ENCODE measurements around the gene SLC5A6. TPM values are rescaled to one million over a fixed set of nuclear protein-coding genes. Genes with fewer than 3 reads are reported as not detected.

Gene SLC5A6
- total and polyA plus RNA-seq, 2 of the 8 experiments (the other 6 are each of a cell fraction or from before 2014, with no cell fraction given) = 118 to 183 TPM

GRCh38 chr2:27199241-27199640 is 12.8 kb downstream of the SLC5A6 start:
- Histone ChIP-seq H3K23ac (ENCODE audit: insufficient read length) (no peak overlapping the region), H3K14ac (ENCODE audit: insufficient read length) (no peak overlapping the region), H2BK15ac (ENCODE audit: low read length) (no peak overlapping the region), H3K27me3 (replicated peaks in 1 of 4; ENCODE audit: control insufficient read depth in 3 of 4, extremely low read depth in 1 of 4, insufficient read depth in 3 of 4, low read length in 3 of 4) (no peaks in the 10 kb centered on the region), H3K9me3 (ENCODE audit: insufficient read depth in 2 of 2, low read depth in 1 of 2, low read length in 1 of 2) (no peaks in the 10 kb centered on the region), H3K56ac (replicated peaks; ENCODE audit: insufficient read length, low read depth, low read length) (no peak overlapping the region), H2BK120ac (replicated peaks; ENCODE audit: low read depth, low read length) (no peak overlapping the region), H4K5ac (ENCODE audit: insufficient read length, low read depth, low read length) (no peak overlapping the region), H4K20me1 (replicated peaks in 1 of 2; ENCODE audit: control insufficient read depth in 1 of 2, insufficient read depth in 2 of 2, low read length in 2 of 2) (peaks cover 0 to 3% of the 10 kb centered on the region in 2 experiments), H3K36me3 (ENCODE audit: control insufficient read depth in 2 of 4, insufficient read depth in 4 of 4, low read length in 3 of 4) (peaks cover 22 to 40% (median 38%) of the 10 kb centered on the region in 4 experiments; a peak in 7 of 8 replicates), H4K8ac (ENCODE audit: extremely low read depth, insufficient read depth, low read length) (no peak overlapping the region), H2BK20ac (ENCODE audit: low read length) (no peak overlapping the region), H3K4ac (replicated peaks; ENCODE audit: insufficient read length, low read depth, low read length) (no peak overlapping the region), H3K4me2 (ENCODE audit: insufficient read depth in 1 of 2, low read depth in 2 of 2, low read length in 2 of 2) (no peak overlapping the region), H3K18ac (ENCODE audit: extremely low read depth, low read length) (no peak overlapping the region), H2BK12ac (ENCODE audit: low read depth, low read length) (no peak overlapping the region), H3K4me1 (replicated peaks in 1 of 4; ENCODE audit: control insufficient read depth in 3 of 4, insufficient read depth in 4 of 4, low read length in 3 of 4) (no peaks in the 10 kb centered on the region), H2AK5ac (ENCODE audit: low read depth, low read length) (no peak overlapping the region), H3K23me2 (ENCODE audit: low read depth, low read length) (no peaks in the 10 kb centered on the region), H2BK5ac (ENCODE audit: low read depth, low read length) (no peak overlapping the region), H3K27ac (ENCODE audit: low read depth, low read length) (no peak overlapping the region), H3K79me1 (ENCODE audit: low read depth, low read length) (no peaks in the 10 kb centered on the region), H3K9ac (replicated peaks in 1 of 4; ENCODE audit: extremely low read depth in 1 of 4, low read depth in 3 of 4, low read length in 3 of 4) (no peak overlapping the region), H3K79me2 (ENCODE audit: control insufficient read depth in 1 of 2, insufficient read depth in 2 of 2, low read length in 2 of 2) (no peaks in the 10 kb centered on the region), H4K91ac (replicated peaks; ENCODE audit: insufficient read length, low read length) (no peak overlapping the region), H2AFZ (ENCODE audit: low read length) (no peak overlapping the region), H3K4me3 (ENCODE audit: extremely low read depth in 1 of 4, insufficient read depth in 2 of 4, low read depth in 3 of 4, low read length in 4 of 4) (no peak overlapping the region)
- DNase-seq (ENCODE audit: low read depth in 1 of 2, low spot score in 2 of 2) = no peak
- POLR2A ChIA-PET (ENCODE audit: partially characterized antibody) = interaction anchor here (0.6 to 5.7 kb wide), 14 partner anchors 9 to 76 kb away, joined by 3 to 35 read pairs (median 3); partner anchors contain the start of genes ABHD1, ATRAID and SLC5A6
- WGBS, 2 experiments (ENCODE audit: extremely low coverage in 1 of 2, insufficient coverage in 1 of 2, insufficient read length in 1 of 2, insufficient replicate concordance in 2 of 2, low coverage in 1 of 2, low lambda C conversion rate in 2 of 2, missing lambda C conversion rate in 1 of 2) = 90% methylated on average over 2 of the region's 2 CpGs; no CpG with 5 or more reads in 1 of the 2 experiments
- no peak for TF ChIP-seq USF2 (IDR thresholded peaks at IDR 0.05; ENCODE audit: low read length)
- TF ChIP-seq E2F6 (IDR thresholded peaks at IDR 0.05) = no peak
- CTCF ChIA-PET (ENCODE audit: partially characterized antibody) = interaction anchor here (1.0 to 3.4 kb wide), 4 partner anchors 29 to 104 kb away, joined by 3 to 10 read pairs (median 6); no protein-coding TSS in a partner anchor
- no peak for FAIRE-seq
